Measurements from ENCODE around the gene C5orf63.

Gene C5orf63

GRCh38 chr5:127070243-127070642, 3.1 kb downstream of the C5orf63 start:
- Histone ChIP-seq H3K27me3 (ENCODE audit: insufficient read depth, poor library complexity, severe bottlenecking) (no peaks in the 10 kb centered on the region), H3K27ac (replicated peaks) (no peak overlapping the region), H3K4me3 (replicated peaks; ENCODE audit: insufficient read depth, low read length) (no peak overlapping the region)
- no peak for DNase-seq (ENCODE audit: low read depth in 1 of 2, low spot score in 1 of 2)
- TF ChIP-seq GABPA (IDR thresholded peaks at IDR 0.05; ENCODE audit: low read depth) = no peak
- no peak for TF ChIP-seq SPI1 (IDR thresholded peaks at IDR 0.05; ENCODE audit: borderline replicate concordance, low read depth)

- no peaks in the 10 kb centered on the region for H3K27me3 ChIP-seq (ENCODE audit: insufficient read depth, poor library complexity, severe bottlenecking)
- no peak for TF ChIP-seq GABPA (IDR thresholded peaks at IDR 0.05; ENCODE audit: low read depth)
- no peak for DNase-seq (ENCODE audit: low read depth in 1 of 2, low spot score in 1 of 2)
These were observed 4.6 kb downstream of the C5orf63 start for GRCh38 chr5:127068493-127069214.

GRCh38 chr5:127066721-127067120, 6.6 kb downstream of the C5orf63 start:
- H3K27me3 ChIP-seq (ENCODE audit: insufficient read depth, poor library complexity, severe bottlenecking) = no peaks in the 10 kb centered on the region
- no peak for DNase-seq (ENCODE audit: low read depth in 1 of 2, low spot score in 1 of 2)
- TF ChIP-seq GABPA (IDR thresholded peaks at IDR 0.05; ENCODE audit: low read depth) = no peak
- no peak for TF ChIP-seq POLR2AphosphoS5 (IDR thresholded peaks at IDR 0.05; ENCODE audit: low read depth)
- no peak for TF ChIP-seq SPI1 (IDR thresholded peaks at IDR 0.05; ENCODE audit: borderline replicate concordance, low read depth)
- TF ChIP-seq REST (IDR thresholded peaks at IDR 0.05; ENCODE audit: insufficient replicate concordance, low read depth) = no peak
- TF ChIP-seq, protein P1, sequence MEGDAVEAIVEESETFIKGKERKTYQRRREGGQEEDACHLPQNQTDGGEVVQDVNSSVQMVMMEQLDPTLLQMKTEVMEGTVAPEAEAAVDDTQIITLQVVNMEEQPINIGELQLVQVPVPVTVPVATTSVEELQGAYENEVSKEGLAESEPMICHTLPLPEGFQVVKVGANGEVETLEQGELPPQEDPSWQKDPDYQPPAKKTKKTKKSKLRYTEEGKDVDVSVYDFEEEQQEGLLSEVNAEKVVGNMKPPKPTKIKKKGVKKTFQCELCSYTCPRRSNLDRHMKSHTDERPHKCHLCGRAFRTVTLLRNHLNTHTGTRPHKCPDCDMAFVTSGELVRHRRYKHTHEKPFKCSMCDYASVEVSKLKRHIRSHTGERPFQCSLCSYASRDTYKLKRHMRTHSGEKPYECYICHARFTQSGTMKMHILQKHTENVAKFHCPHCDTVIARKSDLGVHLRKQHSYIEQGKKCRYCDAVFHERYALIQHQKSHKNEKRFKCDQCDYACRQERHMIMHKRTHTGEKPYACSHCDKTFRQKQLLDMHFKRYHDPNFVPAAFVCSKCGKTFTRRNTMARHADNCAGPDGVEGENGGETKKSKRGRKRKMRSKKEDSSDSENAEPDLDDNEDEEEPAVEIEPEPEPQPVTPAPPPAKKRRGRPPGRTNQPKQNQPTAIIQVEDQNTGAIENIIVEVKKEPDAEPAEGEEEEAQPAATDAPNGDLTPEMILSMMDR (IDR thresholded peaks at IDR 0.05; ENCODE audit: insufficient read depth, low read length) = no peak
- no peak overlapping the region for H3K27ac ChIP-seq (replicated peaks)
- no peak overlapping the region for H3K4me3 ChIP-seq (replicated peaks; ENCODE audit: insufficient read depth, low read length)

More at GRCh38 chr5:127068493-127069214, 4.6 kb downstream of the C5orf63 start:
- Histone ChIP-seq H3K4me3 (replicated peaks; ENCODE audit: insufficient read depth, low read length) (no peak overlapping the region), H3K27ac (replicated peaks) (no peak overlapping the region)

DNA sequence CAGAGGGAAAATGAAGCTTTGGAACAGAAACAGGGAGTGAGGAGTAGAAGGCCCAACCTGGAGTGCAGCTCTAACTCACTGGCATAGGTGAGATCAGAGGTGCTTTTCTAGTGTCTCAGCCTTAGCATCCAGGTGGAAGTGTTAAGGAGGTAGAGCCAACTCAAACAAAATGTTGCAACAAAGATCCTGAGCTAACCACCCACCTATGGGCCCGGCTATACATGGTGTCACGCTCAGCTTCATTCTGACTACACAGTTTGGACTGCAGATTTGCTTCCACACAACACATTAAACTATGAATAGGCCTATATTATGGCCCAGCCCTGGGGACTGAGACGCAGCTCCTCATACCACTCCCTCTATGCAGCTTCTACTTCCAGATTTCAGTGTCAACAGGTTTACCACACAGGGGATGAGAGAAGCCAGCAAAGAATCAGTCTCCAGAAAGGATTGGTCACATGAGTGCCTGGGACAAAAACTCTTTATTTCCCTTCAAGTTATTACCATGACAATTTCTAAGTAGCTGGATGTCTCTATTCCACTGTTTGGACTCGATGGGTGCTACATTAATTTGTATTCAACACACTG, 9.0 kb downstream of the C5orf63 start:
- no peak for DNase-seq (ENCODE audit: low read depth in 1 of 2, low spot score in 1 of 2)

More for the DNA sequence above, 9.0 kb downstream of the C5orf63 start:
- Histone ChIP-seq H3K27me3 (ENCODE audit: insufficient read depth, poor library complexity, severe bottlenecking) (no peaks in the 10 kb centered on the region), H3K4me3 (replicated peaks; ENCODE audit: insufficient read depth, low read length) (no peak overlapping the region), H3K27ac (replicated peaks) (no peak overlapping the region)
- no peak for TF ChIP-seq POLR2AphosphoS5 (IDR thresholded peaks at IDR 0.05; ENCODE audit: low read depth)
- TF ChIP-seq, protein P1 (IDR thresholded peaks at IDR 0.05; ENCODE audit: insufficient read depth, low read length) = no peak
- no peak for TF ChIP-seq SPI1 (IDR thresholded peaks at IDR 0.05; ENCODE audit: borderline replicate concordance, low read depth)
- TF ChIP-seq REST (IDR thresholded peaks at IDR 0.05; ENCODE audit: insufficient replicate concordance, low read depth) = no peak
- no peak for TF ChIP-seq GABPA (IDR thresholded peaks at IDR 0.05; ENCODE audit: low read depth)

Data from HL-60 (cell line).